HG03139 (cell line): ENCODE results near the gene RNF175.

Experiments used
- ATAC-seq: cut with Tn5 transposase; IDR thresholded peaks from one replicate; pipeline ENCODE4 v1.9.1; 2021; ENCODE audit not compliant: unreplicated experiment

Gene RNF175

DNA sequence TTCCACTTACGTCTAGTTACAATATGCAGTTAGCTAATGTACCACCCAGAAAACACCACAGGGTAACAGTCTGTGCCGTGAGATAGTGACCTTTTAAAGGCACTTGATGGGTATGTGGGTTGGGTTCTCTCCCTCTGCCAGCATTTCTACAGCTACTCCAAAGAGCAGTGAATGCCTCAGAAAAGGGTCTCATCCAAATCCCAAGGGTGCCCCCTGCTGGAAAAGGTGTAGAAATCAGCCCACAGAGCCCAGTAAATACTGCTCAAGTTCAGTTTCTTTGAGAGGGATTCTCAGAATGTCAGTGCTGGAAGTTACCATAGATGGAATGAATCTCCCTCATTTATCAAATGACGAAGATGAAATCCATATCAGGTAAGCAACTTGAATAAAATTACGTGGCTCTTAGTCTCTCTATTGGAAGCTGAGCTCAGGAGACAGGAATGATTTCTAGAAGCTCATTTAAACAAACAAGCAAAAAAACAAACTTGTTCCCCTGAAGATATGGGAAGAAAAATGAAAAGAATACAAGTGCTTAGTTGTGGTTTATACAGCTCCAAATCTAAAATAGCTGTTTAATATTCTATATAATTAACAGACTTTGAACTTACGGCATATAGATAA lies 9.5 kb downstream of the RNF175 start:
- peak; percentile 84 for ATAC-seq

DNA sequence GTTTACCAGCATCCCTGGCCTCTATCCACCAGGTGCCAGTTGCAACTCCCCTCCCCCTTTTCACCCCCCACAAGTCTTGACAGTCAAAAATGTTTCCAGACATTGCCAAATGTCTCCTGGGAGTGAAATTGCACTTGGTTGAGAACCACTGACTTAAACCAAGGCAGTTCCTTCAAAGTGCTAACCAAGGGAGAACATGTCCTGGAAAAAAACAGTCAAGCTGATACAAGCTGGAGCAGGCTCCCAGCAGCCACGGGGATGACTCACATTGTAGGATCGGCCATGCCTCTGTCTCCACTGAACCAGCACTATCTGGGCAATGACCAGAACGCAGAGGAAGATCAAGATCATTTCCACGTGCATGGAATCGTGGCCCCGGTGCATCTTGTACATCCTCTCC lies 11.4 kb downstream of the RNF175 start:
- no peak for ATAC-seq

DNA sequence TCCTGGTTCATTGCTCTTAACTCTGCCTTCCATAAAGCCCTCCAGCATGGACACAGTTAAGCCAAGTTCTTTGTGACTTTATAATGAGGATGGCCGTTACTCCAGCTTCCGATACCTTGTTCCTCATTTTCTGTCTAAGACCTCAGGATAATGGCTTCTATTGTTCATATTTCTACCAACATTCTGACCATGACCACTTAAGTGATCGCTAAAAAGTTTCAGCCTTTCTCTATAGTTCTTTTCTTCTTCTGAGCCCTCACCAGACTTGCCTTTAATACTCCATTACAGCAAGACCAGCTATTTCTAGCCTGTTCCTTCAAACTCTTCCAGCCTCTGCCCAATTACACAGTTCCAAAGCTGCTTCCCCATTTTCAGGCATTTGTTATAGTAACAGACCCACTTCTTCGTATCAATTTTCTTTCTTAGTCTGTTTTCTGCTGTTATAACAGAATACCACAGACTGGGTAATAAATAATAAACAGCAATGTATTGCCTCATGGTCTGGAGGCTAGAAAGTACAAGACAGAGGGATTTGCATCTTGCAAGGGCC lies 12.3 kb downstream of the RNF175 start:
- no peak for ATAC-seq

DNA sequence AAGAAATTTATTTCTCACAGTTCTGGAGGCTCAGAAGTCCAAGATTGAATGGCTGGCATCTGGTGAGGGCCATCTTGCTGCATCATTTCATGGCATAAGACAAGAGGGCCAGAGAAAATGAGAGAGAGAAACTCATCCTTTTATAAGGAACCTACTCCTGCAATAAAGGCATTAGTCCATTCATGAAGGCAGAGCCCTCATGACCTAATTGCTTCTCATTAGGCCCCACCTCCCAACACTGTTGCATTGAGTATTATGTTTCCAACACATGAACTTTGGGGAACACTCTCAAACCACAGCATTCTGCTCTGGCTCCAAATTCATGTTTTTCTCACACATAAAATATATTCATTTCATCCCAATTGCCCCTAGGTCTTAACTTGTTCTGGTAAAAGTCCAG lies 14.2 kb downstream of the RNF175 start:
- ATAC-seq, result no peak

DNA sequence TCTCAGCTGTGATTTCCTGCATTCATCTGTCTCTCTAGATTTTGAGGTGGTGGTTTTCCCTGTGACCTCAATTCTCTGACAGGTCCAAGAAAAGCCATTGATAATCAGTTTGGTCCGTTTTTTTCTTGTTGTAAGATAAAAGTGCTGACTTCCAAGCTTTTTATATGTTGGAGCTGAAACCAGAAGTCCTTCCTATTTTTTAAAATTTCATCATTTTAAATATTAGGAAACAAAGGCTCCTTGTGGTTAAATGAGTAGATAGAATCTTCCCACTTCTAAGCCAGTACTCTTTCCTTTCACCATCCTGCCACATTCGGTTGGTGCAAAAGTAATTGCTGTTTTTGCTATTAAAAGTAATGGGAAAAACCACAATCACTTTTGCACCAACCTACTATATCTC lies 18.3 kb downstream of the RNF175 start:
- ATAC-seq, result no peak

DNA sequence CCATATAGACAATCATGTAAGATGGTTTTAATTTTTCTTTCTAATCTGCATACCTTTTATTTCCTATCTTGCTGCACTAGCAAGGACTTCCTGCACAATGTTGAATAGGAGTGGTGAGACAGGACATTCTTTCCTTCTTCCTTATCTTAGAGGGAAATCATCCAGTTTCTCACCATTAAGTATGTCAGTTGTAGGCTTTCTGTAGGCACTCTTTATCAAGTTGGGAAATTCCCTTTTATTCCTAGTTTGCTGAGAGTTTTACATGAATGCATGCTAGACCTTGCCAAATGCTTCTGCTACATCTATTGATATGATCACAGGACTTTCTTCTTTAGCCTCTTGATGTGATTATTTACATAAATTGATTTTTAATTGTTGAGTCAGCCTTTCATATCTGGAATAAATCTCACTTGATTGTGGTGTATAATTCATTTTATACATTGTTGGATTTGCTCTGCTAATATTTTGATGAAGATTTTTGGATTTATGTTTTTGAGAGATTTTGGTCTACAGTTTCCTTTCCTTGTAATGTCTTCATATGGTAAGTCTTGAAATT lies 23.8 kb downstream of the RNF175 start:
- no peak for ATAC-seq

DNA sequence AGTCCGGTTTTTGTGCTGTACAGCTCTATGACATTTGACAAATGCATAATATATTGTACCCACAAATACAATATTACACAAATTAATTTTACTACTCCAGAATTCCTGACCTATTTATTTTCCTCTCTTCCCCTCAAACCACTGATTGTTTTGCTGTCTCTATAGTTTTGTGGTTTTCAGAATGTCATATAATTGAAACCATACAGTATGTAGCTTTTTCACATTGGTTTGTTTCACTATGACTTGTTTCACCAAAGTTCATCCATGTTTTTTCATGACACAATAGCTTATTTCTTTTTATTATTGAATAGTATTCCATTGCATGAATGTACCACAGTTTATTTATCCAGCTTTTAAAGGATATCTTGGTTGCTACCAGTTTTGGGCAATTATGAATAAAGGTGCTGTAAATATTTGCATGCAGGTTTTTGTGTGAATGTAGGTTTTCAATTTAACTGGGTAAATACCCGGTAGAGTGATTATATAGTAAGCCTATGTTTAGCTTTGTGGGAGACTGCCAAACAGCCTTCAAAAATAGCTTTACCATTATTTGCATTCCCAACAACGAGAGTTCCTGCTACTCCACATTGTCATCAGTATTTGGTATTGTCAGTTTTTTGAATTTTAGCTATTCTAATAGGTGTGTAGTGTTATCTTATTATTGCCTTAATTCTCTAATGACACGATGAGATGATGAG lies 25.9 kb downstream of the RNF175 start:
- no peak for ATAC-seq

DNA sequence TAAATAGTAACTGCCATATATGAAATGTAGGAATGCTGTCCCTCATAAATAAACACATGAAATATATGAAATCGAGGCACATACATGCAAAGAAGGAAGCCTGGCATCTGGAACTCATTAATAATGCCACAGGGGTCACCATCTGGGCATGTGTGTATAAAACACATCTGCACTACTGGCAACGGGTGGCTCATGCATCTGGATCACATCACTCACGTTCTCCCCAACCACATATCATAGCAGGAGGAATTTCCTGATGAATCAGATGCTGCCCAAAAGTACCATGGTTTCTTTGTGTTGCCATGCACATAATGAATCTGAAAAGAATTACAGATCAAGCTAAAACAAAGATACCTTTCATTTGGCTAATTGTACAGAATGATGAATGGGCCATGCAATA lies 28.6 kb downstream of the RNF175 start:
- no peak for ATAC-seq

DNA sequence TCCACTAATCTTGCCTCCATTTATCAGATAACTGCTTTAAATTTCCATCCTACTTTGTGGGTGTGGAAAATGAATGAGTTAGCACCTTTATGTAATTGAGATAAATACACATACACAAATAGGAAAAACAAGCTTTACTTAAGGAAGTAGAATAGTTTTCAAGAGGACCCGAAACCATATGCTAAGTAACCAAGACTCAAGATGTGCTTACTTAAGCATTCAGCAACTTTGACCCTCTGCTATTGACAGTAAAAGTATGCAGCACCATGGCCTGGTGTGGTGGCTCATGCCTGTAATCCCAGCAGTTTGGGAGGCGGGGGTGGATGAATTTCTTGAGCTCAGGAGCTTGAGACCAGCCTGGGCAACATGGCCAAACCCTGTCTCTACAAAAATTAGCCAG lies 29.9 kb downstream of the RNF175 start:
- ATAC-seq, result no peak

DNA sequence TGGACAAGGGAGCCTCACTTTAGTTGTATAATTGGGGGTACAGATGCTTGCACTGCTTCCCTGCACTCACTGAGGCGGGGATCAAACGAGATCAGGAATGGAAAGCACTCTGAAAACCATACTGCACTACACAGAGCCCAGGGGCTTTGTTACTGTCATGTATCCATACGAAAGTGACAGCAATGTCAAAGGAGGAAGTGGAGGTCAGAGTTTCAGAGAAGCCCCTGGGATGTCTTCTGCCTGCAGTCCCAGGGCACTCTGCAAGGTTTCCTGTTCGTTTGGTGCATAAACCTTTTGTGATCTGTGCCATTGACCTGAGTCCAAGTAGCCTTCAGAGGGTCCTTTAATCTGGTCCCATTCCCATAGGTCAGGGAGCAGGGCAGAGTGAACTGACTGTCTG lies 31.2 kb downstream of the RNF175 start:
- peak; percentile 65 for ATAC-seq

DNA sequence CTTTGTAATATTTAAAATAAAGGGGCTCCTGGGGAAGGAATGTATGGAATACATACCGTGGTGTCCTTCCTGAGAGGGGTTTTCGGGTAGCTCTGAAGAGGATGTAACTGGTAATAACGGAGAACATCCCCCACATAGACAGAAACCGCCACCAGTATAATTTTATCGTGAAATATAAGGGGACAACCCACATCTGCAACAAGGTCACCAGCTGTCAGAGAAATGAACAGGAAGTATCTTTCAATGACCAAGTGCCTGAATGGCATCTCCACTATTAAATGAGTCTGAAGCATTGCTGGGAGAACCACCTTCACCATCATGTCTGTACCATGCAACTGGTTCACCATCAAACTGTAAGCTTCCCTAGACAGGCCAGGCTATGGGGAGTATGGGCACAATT lies 31.7 kb downstream of the RNF175 start:
- no peak for ATAC-seq

DNA sequence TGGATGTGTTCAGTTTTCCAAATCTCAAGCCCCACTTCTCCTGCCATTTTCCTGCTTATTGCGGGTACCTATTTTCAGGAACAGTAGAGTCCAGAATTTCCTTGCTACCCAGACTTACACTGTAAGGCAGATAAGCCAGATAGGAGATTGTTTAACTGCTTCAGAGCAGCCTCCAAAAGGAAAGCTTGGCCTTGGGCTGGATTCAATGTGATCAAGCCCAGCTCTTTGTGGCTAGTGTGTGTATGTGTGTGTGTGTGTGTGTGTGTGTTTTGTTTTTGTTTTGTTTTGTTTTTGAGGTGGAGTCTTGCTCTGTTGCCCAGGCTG lies 34.0 kb downstream of the RNF175 start:
- ATAC-seq, result no peak

DNA sequence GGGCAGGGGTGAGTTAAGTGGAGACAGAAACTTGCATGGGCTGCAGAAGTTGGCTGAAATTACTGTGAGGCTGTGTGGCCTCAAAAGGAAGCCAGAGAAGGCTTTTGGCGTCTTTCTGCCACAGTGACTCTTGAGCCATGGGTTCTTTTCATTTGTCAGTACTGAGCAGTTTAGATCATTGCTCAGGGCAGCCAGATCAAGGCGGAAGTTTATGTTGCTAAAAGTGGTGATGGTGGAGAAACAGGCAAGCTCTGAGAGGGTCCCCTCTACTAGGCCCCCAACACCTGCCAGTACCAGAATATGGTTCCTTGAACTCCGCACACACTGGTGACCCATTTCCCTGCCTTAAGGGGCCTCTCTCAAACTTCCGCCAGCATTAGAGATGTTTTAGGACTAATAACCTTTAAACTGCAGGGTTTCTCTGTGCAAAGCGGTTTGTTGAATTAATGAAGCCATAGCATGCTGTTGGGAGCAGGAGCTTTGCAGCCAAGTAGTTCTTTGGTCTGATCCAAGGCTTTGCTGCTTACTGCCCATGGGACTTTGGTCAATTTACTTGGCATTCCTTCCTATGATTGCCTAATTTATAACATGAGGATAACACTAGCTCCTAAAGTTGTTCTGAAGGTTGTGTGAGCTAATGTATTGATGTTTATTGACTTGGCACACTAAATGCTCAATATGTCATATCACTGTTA lies 34.5 kb downstream of the RNF175 start:
- no peak for ATAC-seq

DNA sequence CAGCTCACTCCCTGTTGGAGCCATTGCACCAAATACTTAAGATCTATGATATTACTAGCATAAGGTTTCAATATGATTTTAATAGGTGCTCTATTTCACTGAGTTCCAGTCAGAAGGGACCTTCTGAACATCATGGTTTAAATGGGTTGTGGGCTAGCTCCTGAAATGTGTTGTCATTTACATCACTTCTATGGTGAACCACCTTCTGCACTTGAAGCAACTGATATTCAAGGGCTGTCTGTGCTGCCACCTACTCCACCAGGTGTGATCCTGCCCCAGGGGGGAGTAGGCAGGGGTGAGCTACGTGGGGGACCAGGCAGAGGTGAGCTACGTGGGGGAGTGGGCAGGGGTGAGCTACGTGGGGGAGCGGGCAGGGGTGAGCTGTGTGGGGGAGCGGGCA lies 35.2 kb downstream of the RNF175 start:
- ATAC-seq, result no peak

DNA sequence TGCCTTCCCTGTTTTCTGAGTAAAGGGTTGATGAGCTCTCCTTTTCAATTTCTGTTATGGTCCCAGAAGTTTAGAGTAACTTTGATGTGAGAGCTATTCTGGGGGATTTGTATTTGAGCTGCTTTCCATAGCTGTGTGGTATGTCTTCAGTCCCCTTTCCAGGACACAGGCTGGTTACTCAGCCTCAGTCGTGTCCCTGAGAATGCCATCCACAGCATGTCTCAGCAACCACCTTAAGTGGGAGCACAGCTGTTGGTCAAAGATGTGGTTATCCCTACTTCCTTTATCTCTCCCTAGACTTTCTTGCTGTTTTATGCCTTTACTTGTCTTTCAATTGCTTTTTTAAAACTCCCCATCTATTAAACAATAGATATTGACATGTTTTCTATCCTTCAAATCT lies 37.8 kb downstream of the RNF175 start:
- no peak for ATAC-seq

DNA sequence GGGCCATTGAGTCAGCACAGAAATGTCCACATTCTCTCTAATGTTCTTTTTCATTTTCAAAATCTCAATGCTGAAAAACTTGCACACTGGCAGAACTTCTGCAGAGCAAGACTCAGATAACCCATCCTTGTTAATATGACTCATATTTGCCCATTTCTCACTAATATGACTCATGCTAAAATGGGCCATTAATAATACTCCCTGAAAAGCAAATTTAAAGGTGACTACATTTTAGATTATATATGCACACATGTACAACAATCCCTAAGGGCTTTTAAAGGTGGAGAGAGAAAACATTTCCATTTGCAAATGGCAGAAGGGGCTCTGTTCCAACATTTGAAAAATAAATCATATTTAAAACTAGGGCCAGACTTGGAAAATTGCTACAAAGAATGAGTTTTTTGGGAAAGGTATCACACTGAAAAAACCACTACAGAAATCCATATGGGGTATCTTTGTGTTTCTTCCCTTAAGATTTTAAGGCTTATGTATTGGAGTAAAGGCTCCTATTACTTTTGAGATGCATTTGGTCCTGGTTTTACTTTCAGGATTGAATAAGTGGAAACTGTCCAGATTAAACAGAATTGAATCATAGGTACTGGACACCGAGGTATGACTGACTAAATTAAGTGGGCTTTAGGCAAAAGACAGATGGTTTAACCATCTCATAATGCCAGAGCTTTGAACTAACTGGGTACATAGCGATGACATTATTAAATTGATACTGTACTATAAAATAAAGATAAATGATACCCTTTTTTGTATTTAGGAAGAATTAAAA lies 45.8 kb downstream of the RNF175 start:
- ATAC-seq, result no peak

DNA sequence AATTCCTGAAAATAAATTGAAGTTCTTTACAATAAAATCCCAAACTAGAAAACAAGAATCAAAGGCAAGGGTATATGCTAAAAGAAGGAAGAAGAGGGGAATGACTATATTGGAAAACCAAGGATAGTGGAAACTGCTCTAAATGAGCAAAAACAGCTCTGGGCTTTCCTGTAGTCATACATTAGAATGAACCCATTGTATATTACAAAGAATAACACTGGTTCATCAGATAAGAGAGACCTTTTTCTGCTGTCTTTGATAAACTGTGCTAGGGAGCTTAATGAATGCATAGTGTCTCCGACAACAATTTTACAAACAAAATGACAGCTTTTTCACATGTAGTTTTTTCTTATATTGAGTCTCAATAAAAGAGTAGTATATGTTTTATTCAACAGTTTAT lies 49.1 kb downstream of the RNF175 start:
- no peak for ATAC-seq

DNA sequence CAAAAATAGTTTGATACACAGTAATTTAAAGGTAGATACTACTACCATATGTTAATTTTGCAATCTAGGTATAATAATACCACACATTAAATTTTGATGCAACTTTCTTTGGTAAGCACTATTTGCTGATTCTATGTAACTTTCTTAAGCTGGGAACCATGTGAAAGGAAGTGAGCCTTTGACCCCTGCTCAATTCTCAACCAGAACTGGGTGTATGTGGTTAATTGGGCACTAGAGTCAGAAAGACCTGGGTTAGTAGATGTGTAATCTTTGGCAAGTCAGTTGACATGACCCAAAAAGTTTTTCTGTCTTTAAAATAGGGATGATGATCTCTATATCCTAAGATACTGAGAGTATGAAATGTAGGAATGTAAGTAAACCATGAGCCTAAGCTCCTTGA lies 53.3 kb downstream of the RNF175 start:
- no peak for ATAC-seq

DNA sequence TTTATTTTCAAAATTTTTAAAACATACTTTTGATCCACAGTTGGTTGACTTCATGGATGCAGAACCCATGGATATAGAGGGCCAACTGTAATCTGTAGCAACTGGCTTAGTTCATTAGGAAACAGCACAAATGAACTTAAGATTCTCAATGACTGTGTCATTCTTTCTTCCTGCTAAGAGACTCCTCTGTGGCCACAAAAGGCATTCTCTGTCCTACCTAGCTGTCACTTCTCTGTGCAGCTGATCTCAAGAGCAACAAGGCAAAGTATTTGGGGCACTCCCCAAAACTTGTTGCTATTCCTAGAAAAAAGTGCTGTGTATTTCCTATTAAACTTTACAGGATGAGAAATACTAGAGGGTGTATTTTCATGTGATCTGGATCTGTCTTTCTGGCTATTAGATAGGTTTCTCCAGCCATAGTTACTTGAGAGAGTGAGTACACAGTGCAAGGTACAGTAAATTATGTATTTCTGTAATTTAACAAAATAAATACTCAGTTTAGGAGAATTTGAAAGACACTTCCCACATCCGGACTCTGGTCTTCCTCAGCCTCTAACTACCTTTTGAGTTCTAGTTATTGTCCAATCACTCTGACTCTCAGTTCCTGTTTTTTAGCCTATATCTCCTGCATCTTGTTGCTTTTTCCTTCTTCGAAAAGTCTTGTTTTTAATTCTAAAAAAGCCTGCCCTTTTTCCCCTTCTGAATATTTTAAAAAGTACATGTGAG lies 53.9 kb downstream of the RNF175 start:
- ATAC-seq, result peak; percentile 78

DNA sequence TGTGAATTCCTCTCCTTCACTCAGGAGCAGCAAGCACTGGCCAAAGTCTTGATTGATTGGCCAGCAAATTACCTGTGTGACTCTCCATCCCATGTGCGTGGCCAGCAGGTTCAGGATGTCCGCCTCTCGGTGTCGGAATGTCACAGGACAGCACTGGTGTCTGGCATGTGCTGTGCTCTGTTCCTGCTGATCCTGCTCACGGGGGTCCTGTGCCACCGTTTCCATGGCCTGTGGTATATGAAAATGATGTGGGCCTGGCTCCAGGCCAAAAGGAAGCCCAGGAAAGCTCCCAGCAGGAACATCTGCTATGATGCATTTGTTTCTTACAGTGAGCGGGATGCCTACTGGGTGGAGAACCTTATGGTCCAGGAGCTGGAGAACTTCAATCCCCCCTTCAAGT lies 55.3 kb downstream of the RNF175 start:
- no peak for ATAC-seq

DNA sequence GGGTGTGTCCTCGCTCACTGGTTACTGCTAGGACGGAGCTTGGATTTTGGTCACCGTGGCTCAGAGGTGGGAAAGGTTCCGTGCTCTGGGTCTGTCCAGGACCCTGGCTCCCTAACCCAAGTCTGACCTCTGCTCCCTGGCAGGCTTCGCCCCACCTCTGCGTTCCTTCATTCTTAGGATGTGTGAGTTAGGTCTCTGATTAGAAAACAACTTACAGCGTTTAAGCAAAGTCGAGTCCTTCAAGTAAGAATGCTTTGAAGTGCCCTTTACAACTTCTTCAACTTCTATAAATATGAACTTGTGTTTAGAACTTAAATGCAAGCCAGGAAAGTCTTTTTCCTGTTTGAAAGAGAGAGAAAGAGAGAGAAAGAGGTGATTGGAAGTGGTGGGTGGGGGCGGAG lies 74.9 kb downstream of the RNF175 start:
- ATAC-seq, result no peak
